Activated effector memory CD4-positive, alpha-beta T cell treated with Interleukin-2 at 50 U/mL for 16 hours (primary cell): ENCODE data around the gene MTM1.

ENCODE experiments used
- DNase-seq: peaks from one replicate; pipeline ENCODE4 v3.0.0-alpha.2; 2020

Gene MTM1

GRCh38 chrX:150568320-150569154 lies at the start of gene MTM1:
TSS of gene MTM1 (plus strand) at chrX:150568621. CDS start at chrX:150592615, 23,994 bp downstream.
- DNase-seq: peak; percentile 88

DNA sequence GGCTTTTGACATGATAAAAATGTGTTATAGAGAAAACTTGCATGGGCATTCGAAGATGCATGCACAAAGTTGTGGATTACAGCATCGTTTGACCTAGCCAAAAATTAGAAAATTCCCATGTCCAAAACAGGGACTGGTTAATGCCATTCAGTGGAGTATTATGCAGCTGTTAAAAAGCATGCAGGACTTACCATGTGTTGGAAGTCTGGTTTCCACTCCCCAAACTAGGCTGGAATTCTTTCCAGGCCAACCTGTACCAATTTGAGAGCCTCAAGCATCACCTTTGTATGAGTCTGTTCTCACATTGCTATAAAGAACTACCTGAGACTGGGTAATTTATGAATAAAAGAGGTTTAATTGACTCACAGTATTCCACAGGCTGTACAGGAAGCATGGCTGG lies 45.9 kb upstream of the MTM1 start:
- DNase-seq: no peak

DNA sequence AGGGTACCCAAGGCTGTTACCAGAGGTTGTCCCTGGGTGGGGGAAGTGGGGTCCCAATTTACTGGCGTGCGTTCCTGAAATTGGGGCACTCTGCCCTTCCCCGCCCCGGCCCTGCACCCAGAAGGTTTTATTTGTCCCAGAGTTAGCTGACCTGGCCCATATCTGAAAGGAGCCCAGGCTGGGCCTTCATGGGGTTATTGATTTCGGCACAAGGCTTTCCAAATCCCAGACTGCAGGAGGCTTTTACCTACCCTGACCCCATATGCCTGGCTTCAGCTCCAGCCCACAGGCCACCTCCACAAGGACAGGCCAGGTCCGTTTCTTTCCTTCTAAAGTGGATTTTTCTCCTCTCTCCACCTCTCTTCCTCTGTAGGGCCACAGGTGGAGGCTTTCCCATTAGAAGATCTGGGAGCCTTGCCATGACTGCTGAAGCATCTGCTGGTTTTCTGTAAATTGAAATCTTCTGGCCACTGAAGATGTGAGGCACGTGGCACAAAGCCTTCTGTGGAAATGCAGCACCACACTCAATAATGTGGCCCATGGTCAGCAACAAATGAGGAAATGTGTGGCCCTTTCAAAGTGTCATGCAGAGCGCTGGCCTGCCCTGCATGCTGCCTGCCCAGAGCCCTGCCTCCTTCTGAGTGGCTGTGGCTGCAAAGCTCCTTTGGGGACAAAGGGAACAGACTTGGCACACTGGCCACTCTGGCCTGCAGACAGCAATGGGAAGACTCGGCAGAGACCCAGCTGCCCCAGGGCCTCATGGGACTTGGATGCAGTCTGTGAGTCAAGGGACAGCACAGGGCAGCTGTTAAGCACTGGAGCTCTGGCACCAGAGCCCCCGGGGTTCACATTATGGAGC lies 43.1 kb upstream of the MTM1 start:
- DNase-seq: no peak

GRCh38 chrX:150526692-150527091 lies 41.7 kb upstream of the MTM1 start:
- DNase-seq: no peak

DNA sequence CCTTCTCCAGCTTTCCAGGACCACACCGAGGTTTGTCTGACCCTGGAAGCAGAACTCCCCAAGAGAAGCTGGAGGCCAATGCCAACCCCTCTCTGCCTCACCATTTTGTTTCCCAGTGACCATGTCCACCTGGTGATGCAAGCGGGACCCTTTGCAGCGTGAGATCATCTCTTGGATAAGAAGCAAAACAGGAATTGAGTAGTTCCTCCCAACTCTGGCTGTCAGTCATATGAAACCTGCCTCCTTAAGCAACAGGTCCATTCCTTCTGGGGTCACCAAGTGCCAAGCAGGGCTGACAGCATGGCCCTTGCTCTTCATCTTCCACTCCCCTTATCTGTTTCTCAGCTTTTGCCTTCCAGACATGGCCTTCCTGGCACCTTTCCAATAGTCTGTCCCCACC lies 41.3 kb upstream of the MTM1 start:
- DNase-seq: no peak

DNA sequence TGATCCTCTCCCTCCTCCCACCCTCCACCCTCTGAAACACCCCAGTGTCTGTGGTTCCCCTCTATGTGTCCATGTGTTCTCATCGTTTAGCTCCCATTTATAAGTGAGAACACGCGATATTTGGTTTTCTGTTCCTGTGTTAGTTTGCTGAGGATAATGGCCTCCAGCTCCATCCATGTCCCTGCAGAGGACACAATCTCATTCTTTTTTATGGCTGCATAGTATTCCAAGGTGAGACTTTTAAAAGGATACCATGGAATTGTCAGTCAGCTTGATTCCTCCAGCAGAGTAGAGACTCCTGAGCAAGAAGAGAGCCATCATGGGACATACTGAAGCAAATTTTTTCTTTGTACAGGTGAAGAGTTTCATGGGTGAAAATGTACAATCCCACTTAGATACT lies 38.8 kb upstream of the MTM1 start:
- DNase-seq: no peak

DNA sequence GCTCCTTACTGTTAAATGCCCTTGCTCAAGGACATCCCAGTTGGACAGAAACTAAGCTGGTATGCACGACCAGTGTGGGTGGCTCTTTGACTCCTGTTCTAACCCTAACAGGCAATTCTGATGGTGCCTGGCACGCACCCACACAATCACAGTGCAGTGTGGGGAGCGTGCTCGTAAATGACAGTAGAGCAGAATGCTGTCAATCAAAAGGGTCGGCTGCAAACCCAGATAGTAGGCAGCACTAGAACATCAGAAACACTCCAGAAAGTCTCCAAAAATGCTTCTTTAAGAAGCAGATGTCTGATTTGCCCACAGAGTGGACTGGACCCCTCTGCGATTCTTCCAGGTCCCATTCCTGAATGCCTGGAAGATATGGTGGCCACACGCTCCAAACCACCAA lies 37.6 kb upstream of the MTM1 start:
- no peak for DNase-seq

GRCh38 chrX:150531467-150531866 lies 37.0 kb upstream of the MTM1 start:
- DNase-seq: no peak

DNA sequence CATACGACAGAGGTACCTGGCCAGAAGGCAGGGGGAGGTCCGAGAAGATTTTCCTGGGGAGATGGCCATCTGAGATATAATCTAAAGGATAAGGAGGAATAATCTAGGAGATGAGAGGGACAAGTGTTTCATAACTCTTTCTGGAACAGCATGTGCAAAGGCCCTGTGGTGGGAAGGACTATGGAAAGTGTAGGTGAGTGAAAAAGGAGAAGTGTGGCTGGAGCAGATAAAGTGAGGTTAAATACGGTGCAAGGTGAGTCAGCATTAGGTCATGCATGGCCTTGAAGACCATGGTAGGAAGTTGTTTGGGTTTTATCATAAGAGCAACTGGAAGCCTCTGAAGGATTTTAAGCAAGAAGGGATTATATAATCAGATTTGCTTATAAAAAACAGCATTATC lies 34.6 kb upstream of the MTM1 start:
- DNase-seq: no peak

DNA sequence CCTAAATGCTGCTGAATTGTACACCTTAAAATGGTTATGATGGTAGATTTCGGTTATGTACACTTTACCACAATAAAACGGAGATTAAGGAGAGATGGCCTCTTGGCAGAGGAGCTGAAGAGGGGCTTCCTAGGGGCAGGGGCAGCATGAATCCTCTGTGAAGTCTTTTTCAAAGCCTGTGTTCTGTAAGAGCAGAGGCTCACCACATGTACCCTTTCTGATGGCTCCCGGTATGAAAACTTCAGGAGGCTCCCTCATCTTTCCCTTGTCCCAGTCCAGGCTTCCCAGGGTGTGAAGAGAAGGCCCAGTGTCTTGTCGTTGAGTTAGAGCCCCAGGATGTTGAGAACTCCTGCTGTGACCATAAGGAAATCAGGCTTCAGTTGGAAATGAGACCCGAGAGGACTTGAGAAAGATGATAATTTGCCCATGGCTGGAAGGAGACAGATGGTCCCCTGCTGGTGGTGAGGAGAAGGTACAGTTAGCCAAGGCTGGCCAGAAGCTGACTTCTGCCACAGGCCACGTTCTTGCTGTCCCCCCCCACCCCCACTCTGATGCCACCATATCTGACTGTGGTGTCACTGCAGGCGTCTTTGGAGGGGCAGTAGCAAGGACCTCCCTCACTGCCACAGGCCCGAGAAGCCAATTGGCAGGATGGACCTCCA lies 31.8 kb upstream of the MTM1 start:
- no peak for DNase-seq

DNA sequence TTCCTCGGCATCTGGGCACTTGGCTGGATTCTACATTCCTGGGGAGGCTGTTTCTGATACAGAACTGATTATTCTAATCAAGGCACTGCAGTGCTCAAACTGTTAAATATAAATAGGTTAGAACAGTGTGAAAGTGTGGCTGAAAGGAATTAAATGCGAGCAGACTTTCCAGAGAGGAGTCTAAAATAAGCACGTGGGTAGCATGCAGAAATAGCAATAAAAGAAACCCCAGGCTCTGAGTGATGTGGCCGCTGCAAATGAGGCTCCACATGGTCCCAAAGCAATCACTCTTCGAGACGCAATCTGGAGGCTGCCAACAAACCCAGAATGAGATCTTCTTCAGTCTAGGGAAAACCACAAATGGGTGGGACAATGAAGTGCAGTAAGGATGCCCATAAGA lies 30.6 kb upstream of the MTM1 start:
- no peak for DNase-seq

- no peak for DNase-seq
Observed at GRCh38 chrX:150540965-150541364, 27.5 kb upstream of the MTM1 start.

DNA sequence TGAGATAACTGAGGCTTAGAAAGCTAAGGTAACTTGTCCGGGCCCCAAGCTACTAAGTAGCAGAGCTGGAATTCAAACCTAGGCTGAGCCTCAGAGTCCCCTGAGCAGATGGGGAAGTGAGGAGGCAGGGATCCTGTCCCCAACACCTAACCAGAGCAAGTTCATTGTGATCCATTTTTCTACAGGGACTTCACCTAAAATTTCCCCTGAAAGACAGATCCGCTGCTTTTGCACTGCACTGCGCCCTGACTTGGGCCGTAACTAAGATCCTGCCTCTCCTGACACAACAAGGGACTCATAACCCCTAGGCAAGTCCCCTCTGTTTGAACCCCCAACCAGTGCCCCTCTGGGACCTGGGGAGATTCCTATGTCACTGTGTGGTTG lies 25.6 kb upstream of the MTM1 start:
- DNase-seq: no peak

- no peak for DNase-seq
Observed at GRCh38 chrX:150543230-150544155, 24.9 kb upstream of the MTM1 start.

GRCh38 chrX:150544222-150544787 lies 24.1 kb upstream of the MTM1 start:
- no peak for DNase-seq

DNA sequence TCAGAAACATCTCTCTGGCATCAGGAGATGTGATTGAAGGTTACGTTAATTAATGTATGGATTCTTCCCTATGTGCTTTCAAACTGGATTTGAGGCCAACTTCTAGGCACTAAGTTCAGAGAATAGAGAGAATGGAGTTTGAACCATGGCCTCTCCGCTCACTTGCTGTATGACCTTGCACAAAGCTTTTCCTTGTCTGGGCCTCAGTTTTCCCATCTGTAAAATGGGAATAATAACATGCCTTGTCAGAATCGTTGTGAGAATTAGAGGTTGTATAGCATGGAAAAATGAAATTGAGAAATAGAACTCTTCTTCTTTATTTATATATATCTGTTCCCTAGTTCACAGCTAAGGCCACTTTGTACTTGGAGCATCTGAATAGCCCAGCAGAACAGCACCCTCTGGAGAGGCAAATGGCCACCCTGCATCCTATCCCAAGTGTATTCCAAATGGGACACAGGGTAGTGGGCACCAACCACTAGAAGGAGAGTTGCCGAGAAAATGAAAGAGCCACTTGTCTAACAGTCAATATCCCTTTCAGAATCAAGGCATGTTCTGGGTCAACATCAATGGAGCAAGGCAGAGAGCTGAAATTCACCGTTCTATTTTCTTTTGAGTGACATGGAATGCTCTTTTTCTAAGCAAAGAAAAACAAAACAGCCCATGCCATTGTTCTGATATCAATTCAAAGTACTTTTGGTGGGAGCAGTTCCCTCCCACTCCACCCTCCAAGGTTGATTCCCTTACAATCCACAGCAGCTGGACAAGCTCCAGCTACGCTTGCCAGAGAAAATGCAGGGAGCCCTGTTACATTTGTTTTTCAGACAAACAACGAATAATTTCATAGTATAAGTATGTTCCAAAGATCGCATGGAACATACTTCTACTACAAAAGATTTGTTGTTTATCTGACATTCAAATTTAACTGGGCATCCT lies 23.3 kb upstream of the MTM1 start:
- no peak for DNase-seq

- peak; percentile 5 for DNase-seq
Observed at GRCh38 chrX:150546711-150547153, 21.7 kb upstream of the MTM1 start.

DNA sequence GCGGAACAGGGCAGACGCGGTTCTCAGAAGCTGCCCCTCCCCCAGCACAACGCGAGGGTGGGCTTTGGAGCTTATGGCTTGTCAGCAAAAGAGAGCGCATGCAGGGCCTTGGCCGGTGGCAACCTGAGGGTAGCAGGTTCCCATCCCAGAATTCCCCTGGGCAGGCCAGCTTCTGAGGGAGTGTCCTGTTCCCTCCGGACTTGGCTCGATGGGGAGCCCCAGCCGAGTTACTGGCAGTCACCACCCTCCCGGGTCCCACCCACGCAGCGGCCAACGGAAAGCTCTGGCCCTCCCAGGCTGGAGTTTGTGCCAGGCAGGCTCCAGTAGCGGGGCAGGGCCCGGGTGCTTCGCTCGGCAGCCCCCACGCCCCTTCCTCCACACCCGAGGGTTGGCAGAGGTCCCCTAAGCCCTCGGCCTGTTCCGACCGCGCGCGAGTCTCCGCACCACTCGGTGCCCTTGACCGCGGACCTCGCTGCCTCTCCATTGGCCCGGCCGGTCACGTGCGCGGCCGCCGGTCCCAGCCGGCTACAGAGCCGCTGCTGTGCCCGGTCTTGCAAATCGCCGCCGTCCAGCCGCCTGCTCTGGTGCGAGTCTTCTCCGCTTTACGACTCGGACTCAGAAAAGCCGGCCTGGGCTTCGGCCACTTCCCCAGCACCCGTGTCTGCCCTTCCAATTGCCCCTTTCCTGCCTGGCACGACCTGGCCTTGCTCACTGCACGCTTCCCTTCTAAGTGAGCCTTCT lies 20.9 kb upstream of the MTM1 start:
- DNase-seq: no peak

- DNase-seq: no peak
Observed at GRCh38 chrX:150548251-150548650, 20.2 kb upstream of the MTM1 start.

- no peak for DNase-seq
Observed at GRCh38 chrX:150548684-150549083, 19.7 kb upstream of the MTM1 start.
